ENCODE results near the gene NOS1.

Gene NOS1

GRCh38 chr12:117167769-117168168 is 193.7 kb downstream of the NOS1 start:
- DNase-seq, result no peak

- DNase-seq, result no peak
Measured at GRCh38 chr12:117166107-117166506, 195.3 kb downstream of the NOS1 start.

- no peak for DNase-seq
Measured at GRCh38 chr12:117165342-117165741, 196.1 kb downstream of the NOS1 start.

GRCh38 chr12:117162633-117163032 is 198.8 kb downstream of the NOS1 start:
- no peak for DNase-seq

GRCh38 chr12:117162167-117162539 is 199.3 kb downstream of the NOS1 start:
- no peak for DNase-seq

- DNase-seq, result no peak
Measured at GRCh38 chr12:117161460-117162166, 199.8 kb downstream of the NOS1 start.

- no peak for DNase-seq
Measured at GRCh38 chr12:117159674-117160073, 201.8 kb downstream of the NOS1 start.

GRCh38 chr12:117158911-117159553 is 202.4 kb downstream of the NOS1 start:
- no peak for DNase-seq

All from NCI-H510A (cell line).